B cell (primary cell): ENCODE measurements around the gene COL4A1. TPM values are rescaled to one million over a fixed set of nuclear protein-coding genes. Genes with fewer than 3 reads are reported as not detected.

Source experiments
- ATAC-seq: fragments of 200-7000 bp; cut with Tn5 transposase; one replicate; pipeline ENCODE4 v1.10.0; 2021; ENCODE audit warnings: low read depth, mild to moderate bottlenecking, moderate number of reproducible peaks, moderate library complexity
- CTCF ChIA-PET: fragments of 350-600 bp; sonication (Branson Sonifier 250); formaldehyde crosslinking; loops from one replicate; lab custom pipeline; 2021; ENCODE audit warnings: antibody characterized with exemption, inconsistent platforms; lab: Charles Lee
- POLR2A ChIA-PET: fragments of 350-600 bp; sonication (Branson Sonifier 250); formaldehyde crosslinking; loops from one replicate; lab custom pipeline; 2021; ENCODE audit warnings: antibody characterized with exemption; lab: Charles Lee
- DNase-seq: peaks from one replicate; pipeline ENCODE4 v3.0.0; 2013
- H2AFZ ChIP-seq: 2 replicates; pipeline ENCODE4 v1.6.1; 2012; ENCODE audit warnings: mild to moderate bottlenecking, low read depth, low read length; ENCODE audit not compliant: insufficient read depth, poor library complexity, severe bottlenecking
- H3K27ac ChIP-seq, 2 donors: 1 replicate in 1 of 2; 2 replicates in 1 of 2; pipeline ENCODE4 v1.5.1; 2012 to 2013; ENCODE audit warnings: low read length in 2 of 2, mild to moderate bottlenecking in 2 of 2, moderate library complexity in 1 of 2
- H3K27me3 ChIP-seq, 4 experiments: fragments of 200-600 bp in 1 of 4; sonication (generic) in 1 of 4; replicated peaks in 1 of 4; 1 replicate in 2 of 4; 2 replicates in 2 of 4; pipeline versions ENCODE4 v1.6.1 to v1.7.0; 2013 to 2016; ENCODE audit warnings: low read length in 3 of 4, mild to moderate bottlenecking in 2 of 4, mixed read lengths in 1 of 4, moderate library complexity in 1 of 4; ENCODE audit not compliant: insufficient read depth in 4 of 4, control insufficient read depth in 3 of 4; ENCODE audit errors: control extremely low read depth in 1 of 4
- H3K36me3 ChIP-seq, 2 experiments: replicated peaks in 1 of 2; 1 replicate in 1 of 2; 2 replicates in 1 of 2; pipeline versions ENCODE4 v1.6.1 to v1.7.1; 2013; ENCODE audit warnings: low read length in 1 of 2; ENCODE audit not compliant: insufficient read depth in 2 of 2, control insufficient read depth in 1 of 2; ENCODE audit errors: control extremely low read depth in 1 of 2, extremely low read depth in 1 of 2
- H3K4me1 ChIP-seq, 2 donors: fragments of 200-600 bp in 1 of 2; sonication (generic) in 1 of 2; 1 replicate in 1 of 2; 2 replicates in 1 of 2; pipeline versions ENCODE4 v1.5.1 to v1.6.1; 2013 to 2017; ENCODE audit warnings: low read length in 2 of 2; ENCODE audit not compliant: control insufficient read depth in 2 of 2, insufficient read depth in 2 of 2
- H3K4me2 ChIP-seq: replicated peaks from 2 replicates; pipeline ENCODE3; 2012; ENCODE audit warnings: mild to moderate bottlenecking, low read depth, low read length; ENCODE audit not compliant: poor library complexity, severe bottlenecking
- H3K4me3 ChIP-seq, 5 experiments: fragments of 200-600 bp in 1 of 5; sonication (generic) in 1 of 5; 1 replicate in 3 of 5; 2 replicates in 2 of 5; pipeline versions ENCODE4 v1.5.1 to v1.7.0; 2011 to 2016; ENCODE audit warnings: low read length in 4 of 5, mild to moderate bottlenecking in 4 of 5, low read depth in 2 of 5, control low read depth in 1 of 5, moderate library complexity in 1 of 5; ENCODE audit not compliant: insufficient read depth in 1 of 5; ENCODE audit errors: control extremely low read depth in 1 of 5, extremely low read depth in 1 of 5
- H3K79me2 ChIP-seq: fragments of 200-600 bp; sonication (generic); one replicate; pipeline ENCODE4 v1.6.0; 2016; ENCODE audit warnings: low read length; ENCODE audit not compliant: control insufficient read depth, insufficient read depth
- H3K9ac ChIP-seq: fragments of 200-600 bp; sonication (generic); 2 replicates; pipeline ENCODE4 v1.6.1; 2017; ENCODE audit warnings: mild to moderate bottlenecking, low read length, moderate library complexity
- H3K9me3 ChIP-seq, 3 donors: one replicate each; pipeline versions ENCODE4 v1.6.1 to v1.7.1; 2013; ENCODE audit warnings: low read length in 2 of 3; ENCODE audit not compliant: control insufficient read depth in 2 of 3, insufficient read depth in 1 of 3; ENCODE audit errors: control extremely low read depth in 1 of 3
- H4K20me1 ChIP-seq: 2 replicates; pipeline ENCODE4 v1.6.0; 2012; ENCODE audit warnings: mild to moderate bottlenecking, low read length; ENCODE audit not compliant: insufficient read depth, control insufficient read depth, poor library complexity, severe bottlenecking
- H3K27ac Mint-ChIP-seq: one replicate; pipeline ENCODE4 v1.8.0; 2021; ENCODE audit warnings: mixed read lengths
- H3K27me3 Mint-ChIP-seq: one replicate; pipeline ENCODE4 v1.8.0; 2021; ENCODE audit warnings: mixed read lengths
- H3K4me1 Mint-ChIP-seq: one replicate; pipeline ENCODE4 v1.8.0; 2021; ENCODE audit warnings: mixed read lengths
- H3K4me3 Mint-ChIP-seq: one replicate; pipeline ENCODE4 v1.8.0; 2021; ENCODE audit warnings: mixed read lengths
- H3K9me3 Mint-ChIP-seq: one replicate; pipeline ENCODE4 v1.8.0; 2022; ENCODE audit warnings: mixed read lengths; ENCODE audit not compliant: insufficient read depth
- CTCF ChIP-seq: fragments of 200-600 bp; IDR thresholded peaks from one replicate; pipeline ENCODE4 v1.8.0; 2022; ENCODE audit warnings: antibody characterized with exemption, mild to moderate bottlenecking
- EZH2 ChIP-seq: IDR thresholded peaks from 2 replicates; pipeline ENCODE4 v1.6.1; 2012; ENCODE audit warnings: borderline replicate concordance, low read depth, mild to moderate bottlenecking, moderate library complexity, low read length; ENCODE audit not compliant: insufficient read depth, poor library complexity, severe bottlenecking
- WGBS: methylation state at CpG from one replicate; pipeline ENCODE4 v1.1.5; 2013; ENCODE audit warnings: missing lambda C conversion rate; ENCODE audit not compliant: insufficient coverage; 5-methylcytosine and 5-hydroxymethylcytosine counted together
- intact Hi-C: fragments of 100-400 bp; cut with micrococcal nuclease; formaldehyde crosslinking; loops from one replicate; pipeline ENCODE4 v1.10.0; 2022
- polyA minus RNA-seq: library from RNA; depleted of rRNA, polyadenylated mRNA; stranded (reverse); fragments of >200 nt; gene quantifications from 2 replicates; pipeline ENCODE4 v1.2.3, GENCODE V29; 2012
- polyA plus RNA-seq: library from polyadenylated mRNA; depleted of rRNA; stranded (reverse); fragments of >200 nt; gene quantifications from 2 replicates; pipeline ENCODE4 v1.2.3, GENCODE V29; 2012
- total RNA-seq, 2 donors: library from RNA; stranded (reverse); fragments of 120-200 nt in 1 of 2; gene quantifications; 1 replicate in 1 of 2; 2 replicates in 1 of 2; pipeline versions ENCODE4 v1.2.3 to v1.2.4, GENCODE V29; 2013 to 2022

Gene COL4A1
- not detected in 2 replicates for total RNA-seq
- total RNA-seq (2013), result 16.0 TPM
- polyA plus RNA-seq, result not detected in 2 replicates
- polyA minus RNA-seq, result not detected in 2 replicates

- Mint-ChIP-seq H3K27ac (no peak within 1 kb of the TSS), H3K4me3 (no peak within 1 kb of the TSS), H3K4me1 (no peaks in the 10 kb centered on the region), H3K27me3 (peaks cover 70% of the 10 kb centered on the region), H3K9me3 (no peaks in the 10 kb centered on the region)
- DNase-seq, result no peak
- H3K4me1 ChIP-seq, result no peaks in the 10 kb centered on the region
- 6% methylated on average over 96 of the region's 96 CpGs for WGBS
- intact Hi-C loops, result no loop called here
- H2AFZ ChIP-seq, result no peak within 1 kb of the TSS
- H3K4me2 ChIP-seq, result no peak within 1 kb of the TSS
- TF ChIP-seq CTCF (no peak), EZH2 (no peak)
- no peak within 1 kb of the TSS for H3K27ac ChIP-seq
- H3K36me3 ChIP-seq, result no peaks in the 10 kb centered on the region
- H3K9me3 ChIP-seq, result peaks cover 0 to 7% (median 0%) of the 10 kb centered on the region in 3 donors
- no peaks in the 10 kb centered on the region for H4K20me1 ChIP-seq
- no peaks in the 10 kb centered on the region for H3K79me2 ChIP-seq
- ChIA-PET POLR2A (no interaction called here), CTCF (no interaction called here)
- ATAC-seq, result no peak
- H3K9ac ChIP-seq, result no peak within 1 kb of the TSS
- H3K4me3 ChIP-seq, result no peak within 1 kb of the TSS
- peaks cover 0 to 51% (median 16%) of the 10 kb centered on the region in 4 experiments for H3K27me3 ChIP-seq
Observed at GRCh38 chr13:110306960-110307766, at the start of gene COL4A1, which contains the start of gene COL4A2. Gene COL4A1, minus strand, starts transcription at chr13:110307157. Its CDS starts 130 bp downstream, at chr13:110307027. Gene COL4A2, plus strand, starts transcription at chr13:110307284. Its CDS starts 620 bp downstream, at chr13:110307904.

DNA sequence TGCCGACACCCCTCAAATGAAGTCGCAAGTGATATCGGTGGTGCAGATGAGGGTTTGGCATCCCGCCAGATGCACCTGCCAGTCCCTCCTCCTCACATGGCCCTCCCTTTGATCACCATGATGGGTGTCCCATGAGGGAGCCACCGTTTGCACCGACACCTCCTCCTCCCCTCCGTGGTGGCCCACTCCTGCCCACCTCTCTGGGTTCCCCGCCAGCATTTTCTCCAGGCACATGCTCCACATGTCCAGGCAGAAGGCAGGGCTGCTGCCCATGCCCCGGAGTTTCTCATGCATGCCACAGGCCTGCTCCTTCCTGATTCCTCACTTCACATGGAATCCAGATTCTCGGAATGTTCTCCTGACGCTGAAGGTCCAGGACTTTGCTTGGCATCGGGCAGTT is 49.4 kb upstream of the COL4A1 start:
- Histone ChIP-seq H3K79me2 (no peaks in the 10 kb centered on the region), H3K27me3 (no peaks in the 10 kb centered on the region), H3K4me3 (no peak overlapping the region), H3K4me1 (no peaks in the 10 kb centered on the region), H3K9me3 (peaks cover 0 to 3% (median 0%) of the 10 kb centered on the region in 3 donors), H3K36me3 (no peaks in the 10 kb centered on the region), H3K9ac (no peak overlapping the region), H3K4me2 (no peak overlapping the region), H2AFZ (no peak overlapping the region), H3K27ac (no peak overlapping the region), H4K20me1 (no peaks in the 10 kb centered on the region)
- H3K27me3 Mint-ChIP-seq, result peaks cover 7% of the 10 kb centered on the region
- no peaks in the 10 kb centered on the region for H3K9me3 Mint-ChIP-seq
- H3K27ac Mint-ChIP-seq, result no peak overlapping the region
- TF ChIP-seq CTCF (no peak), EZH2 (no peak)
- WGBS, result 80% methylated on average over 12 of the region's 12 CpGs
- DNase-seq, result no peak
- H3K4me3 Mint-ChIP-seq, result no peak overlapping the region
- no peaks in the 10 kb centered on the region for H3K4me1 Mint-ChIP-seq
- POLR2A ChIA-PET, result no interaction called here
- no peak for ATAC-seq
- intact Hi-C loops, result no loop called here
- CTCF ChIA-PET, result no interaction called here
